ENCODE results near the gene DCT.

Gene DCT

GRCh38 chr13:94495806-94496205 is 16.3 kb upstream of the DCT start:
- Mint-ChIP-seq H3K4me3 (no peak overlapping the region), H3K27ac (no peak overlapping the region)

GRCh38 chr13:94494026-94494425 is 14.5 kb upstream of the DCT start:
- no peaks in the 10 kb centered on the region for H3K4me1 Mint-ChIP-seq
- DNase-seq: no peak
- no peak overlapping the region for H3K27ac Mint-ChIP-seq
- no peaks in the 10 kb centered on the region for H3K36me3 Mint-ChIP-seq (ENCODE audit: low read depth)
- H3K27me3 Mint-ChIP-seq (ENCODE audit: low read depth, poor library complexity): no peaks in the 10 kb centered on the region
- H3K9me3 Mint-ChIP-seq: peaks cover 12% of the 10 kb centered on the region
- no peak overlapping the region for H3K4me3 Mint-ChIP-seq
- TF ChIP-seq CTCF (IDR thresholded peaks at IDR 0.05): no peak

More at GRCh38 chr13:94495806-94496205, 16.3 kb upstream of the DCT start:
- TF ChIP-seq CTCF (IDR thresholded peaks at IDR 0.05): no peak
- DNase-seq: no peak
- H3K9me3 Mint-ChIP-seq: peaks cover 20% of the 10 kb centered on the region
- no peaks in the 10 kb centered on the region for H3K36me3 Mint-ChIP-seq (ENCODE audit: low read depth)
- no peaks in the 10 kb centered on the region for H3K27me3 Mint-ChIP-seq (ENCODE audit: low read depth, poor library complexity)
- no peaks in the 10 kb centered on the region for H3K4me1 Mint-ChIP-seq

GRCh38 chr13:94487043-94487442 is 7.6 kb upstream of the DCT start:
- no peaks in the 10 kb centered on the region for H3K36me3 Mint-ChIP-seq (ENCODE audit: low read depth)
- no peak for DNase-seq
- no peak for TF ChIP-seq CTCF (IDR thresholded peaks at IDR 0.05)
- H3K27me3 Mint-ChIP-seq (ENCODE audit: low read depth, poor library complexity): peaks cover 3% of the 10 kb centered on the region
- no peaks in the 10 kb centered on the region for H3K9me3 Mint-ChIP-seq
- H3K4me1 Mint-ChIP-seq: no peaks in the 10 kb centered on the region
- no peak overlapping the region for H3K4me3 Mint-ChIP-seq
- H3K27ac Mint-ChIP-seq: no peak overlapping the region

- no peaks in the 10 kb centered on the region for H3K9me3 Mint-ChIP-seq
Measured at GRCh38 chr13:94483970-94484369, 4.5 kb upstream of the DCT start.

GRCh38 chr13:94481941-94482340 is 2.5 kb upstream of the DCT start:
- H3K4me1 Mint-ChIP-seq: peaks cover 12% of the 10 kb centered on the region
- no peak for TF ChIP-seq CTCF (IDR thresholded peaks at IDR 0.05)
- H3K9me3 Mint-ChIP-seq: no peaks in the 10 kb centered on the region
- no peaks in the 10 kb centered on the region for H3K27me3 Mint-ChIP-seq (ENCODE audit: low read depth, poor library complexity)
- no peak overlapping the region for H3K4me3 Mint-ChIP-seq
- H3K27ac Mint-ChIP-seq: no peak overlapping the region
- H3K36me3 Mint-ChIP-seq (ENCODE audit: low read depth): no peaks in the 10 kb centered on the region
- no peak for DNase-seq

More at GRCh38 chr13:94483970-94484369, 4.5 kb upstream of the DCT start:
- peaks cover 12% of the 10 kb centered on the region for H3K4me1 Mint-ChIP-seq
- H3K27me3 Mint-ChIP-seq (ENCODE audit: low read depth, poor library complexity): peaks cover 3% of the 10 kb centered on the region
- DNase-seq: no peak
- no peaks in the 10 kb centered on the region for H3K36me3 Mint-ChIP-seq (ENCODE audit: low read depth)
- H3K27ac Mint-ChIP-seq: no peak overlapping the region
- H3K4me3 Mint-ChIP-seq: no peak overlapping the region
- no peak for TF ChIP-seq CTCF (IDR thresholded peaks at IDR 0.05)

GRCh38 chr13:94480672-94481145 is 1.2 kb upstream of the DCT start:
- H3K4me3 Mint-ChIP-seq: no peak overlapping the region

More at GRCh38 chr13:94480672-94481145, 1.2 kb upstream of the DCT start:
- peaks cover 12% of the 10 kb centered on the region for H3K4me1 Mint-ChIP-seq
- no peak for TF ChIP-seq CTCF (IDR thresholded peaks at IDR 0.05)
- H3K36me3 Mint-ChIP-seq (ENCODE audit: low read depth): no peaks in the 10 kb centered on the region
- no peaks in the 10 kb centered on the region for H3K9me3 Mint-ChIP-seq
- H3K27me3 Mint-ChIP-seq (ENCODE audit: low read depth, poor library complexity): no peaks in the 10 kb centered on the region
- H3K27ac Mint-ChIP-seq: no peak overlapping the region
- DNase-seq: no peak
